ENCODE data around the gene ZNF385C. TPM values are rescaled to one million over a fixed set of nuclear protein-coding genes. Genes with fewer than 3 reads are reported as not detected.
A peak's percentile ranks its signal among the peaks of the same experiment; 100 is the strongest.

ZNF385C gene
- total and polyA plus RNA-seq, 2 donors (not counting 1 experiment from before 2014, with no cell fraction given) = 0.33 to 1.1 TPM

DNA sequence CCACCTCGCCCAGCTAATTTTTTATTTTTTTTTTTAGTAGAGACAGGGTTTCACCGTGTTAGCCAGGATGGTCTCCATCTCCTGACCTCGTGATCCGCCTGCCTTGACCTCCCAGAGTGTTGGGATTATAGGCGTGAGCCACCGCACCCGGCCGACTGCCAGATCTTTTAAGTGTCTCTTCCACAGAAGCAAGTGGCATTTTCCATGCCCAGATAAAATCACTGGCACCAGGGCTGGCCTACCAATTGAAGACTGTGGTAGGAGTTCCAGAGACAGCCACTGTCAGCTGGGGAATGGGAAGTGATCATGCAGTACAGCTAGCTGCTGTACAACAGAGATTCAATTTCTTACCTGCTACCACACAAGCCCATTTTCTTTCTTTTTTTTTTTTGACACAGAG, 113.8 kb downstream of the ZNF385C start:
- CTCF ChIA-PET = no interaction called here

DNA sequence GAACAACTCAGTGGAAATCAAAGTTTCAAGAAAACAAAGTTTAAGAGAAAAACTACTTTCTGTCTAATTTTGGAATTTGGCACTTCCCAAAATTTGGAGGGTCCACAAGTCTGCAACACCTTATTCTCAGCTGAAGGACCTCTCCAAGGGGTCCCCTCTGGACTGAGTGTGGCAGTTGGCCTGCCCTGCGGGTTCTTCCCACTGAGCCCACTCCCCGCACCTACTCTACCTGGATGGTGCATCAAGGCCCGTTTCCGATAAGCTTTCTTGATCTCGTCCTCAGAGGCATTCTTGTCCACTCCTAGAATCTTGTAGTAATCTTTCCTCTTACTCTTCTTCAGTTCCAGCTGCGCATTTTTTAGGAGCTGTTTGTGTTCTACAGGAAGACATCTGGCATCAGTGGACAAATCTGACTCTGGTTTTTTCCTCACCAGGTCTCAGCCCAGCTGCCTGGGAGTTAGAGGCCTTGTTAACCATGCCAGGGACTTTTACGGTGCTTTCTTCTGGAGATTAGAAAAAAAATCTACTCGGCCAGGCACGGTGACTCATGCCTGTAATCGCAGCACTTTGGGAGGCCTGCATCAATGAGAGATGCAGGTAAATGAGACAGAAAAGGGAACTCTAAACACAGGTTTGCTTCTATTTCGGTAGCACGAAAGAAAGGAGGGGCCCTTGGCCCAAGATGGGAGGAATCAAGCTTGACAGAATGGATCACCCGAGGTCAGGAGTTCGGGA, 116.1 kb downstream of the ZNF385C start:
- POLR2A ChIA-PET = interaction anchor here (1.3 kb wide), 1 partner anchor 15 kb away, joined by 7 read pairs; no protein-coding TSS in a partner anchor
- Histone ChIP-seq H3K9ac (ENCODE audit: low read length) (no peak overlapping the region), H3K4me1 (ENCODE audit: control insufficient read depth in 2 of 2, insufficient read depth in 2 of 2, low read length in 2 of 2) (peaks cover 0 to 15% of the 10 kb centered on the region in 2 donors), H3K79me2 (ENCODE audit: control insufficient read depth, insufficient read depth, low read length) (peaks cover 2% of the 10 kb centered on the region), H3K36me3 (replicated peaks in 1 of 2; ENCODE audit: control extremely low read depth in 1 of 2, control insufficient read depth in 1 of 2, extremely low read depth in 1 of 2, insufficient read depth in 2 of 2, low read length in 1 of 2) (peaks cover 0 to 70% of the 10 kb centered on the region in 2 experiments), H3K4me3 (ENCODE audit: control extremely low read depth in 1 of 5, extremely low read depth in 1 of 5, insufficient read depth in 1 of 5, low read depth in 2 of 5, low read length in 4 of 5) (no peak overlapping the region), H3K9me3 (ENCODE audit: control extremely low read depth in 1 of 3, control insufficient read depth in 2 of 3, insufficient read depth in 1 of 3, low read length in 2 of 3) (no peaks in the 10 kb centered on the region), H4K20me1 (ENCODE audit: control insufficient read depth, insufficient read depth, low read length, poor library complexity, severe bottlenecking) (no peaks in the 10 kb centered on the region), H2AFZ (ENCODE audit: insufficient read depth, low read depth, low read length, poor library complexity, severe bottlenecking) (no peak overlapping the region), H3K27me3 (replicated peaks in 1 of 4; ENCODE audit: control extremely low read depth in 1 of 4, control insufficient read depth in 3 of 4, insufficient read depth in 4 of 4, low read length in 3 of 4) (no peaks in the 10 kb centered on the region), H3K4me2 (replicated peaks; ENCODE audit: low read depth, low read length, poor library complexity, severe bottlenecking) (no peak overlapping the region), H3K27ac (ENCODE audit: low read length in 2 of 2) (no peak overlapping the region)
- H3K4me3 Mint-ChIP-seq = no peak overlapping the region
- WGBS (ENCODE audit: insufficient coverage) = 93% methylated on average over 13 of the region's 14 CpGs
- TF ChIP-seq, protein P1, sequence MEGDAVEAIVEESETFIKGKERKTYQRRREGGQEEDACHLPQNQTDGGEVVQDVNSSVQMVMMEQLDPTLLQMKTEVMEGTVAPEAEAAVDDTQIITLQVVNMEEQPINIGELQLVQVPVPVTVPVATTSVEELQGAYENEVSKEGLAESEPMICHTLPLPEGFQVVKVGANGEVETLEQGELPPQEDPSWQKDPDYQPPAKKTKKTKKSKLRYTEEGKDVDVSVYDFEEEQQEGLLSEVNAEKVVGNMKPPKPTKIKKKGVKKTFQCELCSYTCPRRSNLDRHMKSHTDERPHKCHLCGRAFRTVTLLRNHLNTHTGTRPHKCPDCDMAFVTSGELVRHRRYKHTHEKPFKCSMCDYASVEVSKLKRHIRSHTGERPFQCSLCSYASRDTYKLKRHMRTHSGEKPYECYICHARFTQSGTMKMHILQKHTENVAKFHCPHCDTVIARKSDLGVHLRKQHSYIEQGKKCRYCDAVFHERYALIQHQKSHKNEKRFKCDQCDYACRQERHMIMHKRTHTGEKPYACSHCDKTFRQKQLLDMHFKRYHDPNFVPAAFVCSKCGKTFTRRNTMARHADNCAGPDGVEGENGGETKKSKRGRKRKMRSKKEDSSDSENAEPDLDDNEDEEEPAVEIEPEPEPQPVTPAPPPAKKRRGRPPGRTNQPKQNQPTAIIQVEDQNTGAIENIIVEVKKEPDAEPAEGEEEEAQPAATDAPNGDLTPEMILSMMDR (IDR thresholded peaks at IDR 0.05) = no peak
- TF ChIP-seq EZH2 (IDR thresholded peaks at IDR 0.05; ENCODE audit: borderline replicate concordance, insufficient read depth, low read depth, low read length, poor library complexity, severe bottlenecking) = no peak
- peaks cover 9% of the 10 kb centered on the region for H3K4me1 Mint-ChIP-seq
- H3K27ac Mint-ChIP-seq = peak overlapping the region; percentile 53
- H3K27me3 Mint-ChIP-seq = no peaks in the 10 kb centered on the region
- CTCF ChIA-PET = interaction anchor here (0.9 to 1.4 kb wide), 3 partner anchors 9 to 35 kb away, joined by 3 to 5 read pairs (median 3); partner anchors contain the start of genes CNP and DNAJC7
- H3K9me3 Mint-ChIP-seq (ENCODE audit: insufficient read depth) = no peaks in the 10 kb centered on the region
- DNase-seq = no peak
- intact Hi-C loops (cut with micrococcal nuclease) = no loop called here
- ATAC-seq (ENCODE audit: low read depth) = no peak

More for the DNA sequence above, 113.8 kb downstream of the ZNF385C start:
- Histone ChIP-seq H4K20me1 (ENCODE audit: control insufficient read depth, insufficient read depth, low read length, poor library complexity, severe bottlenecking) (no peaks in the 10 kb centered on the region), H3K79me2 (ENCODE audit: control insufficient read depth, insufficient read depth, low read length) (no peaks in the 10 kb centered on the region), H2AFZ (ENCODE audit: insufficient read depth, low read depth, low read length, poor library complexity, severe bottlenecking) (no peak overlapping the region), H3K4me2 (replicated peaks; ENCODE audit: low read depth, low read length, poor library complexity, severe bottlenecking) (no peak overlapping the region), H3K4me3 (ENCODE audit: control extremely low read depth in 1 of 5, extremely low read depth in 1 of 5, insufficient read depth in 1 of 5, low read depth in 2 of 5, low read length in 4 of 5) (no peak overlapping the region), H3K9ac (ENCODE audit: low read length) (no peak overlapping the region), H3K36me3 (replicated peaks in 1 of 2; ENCODE audit: control extremely low read depth in 1 of 2, control insufficient read depth in 1 of 2, extremely low read depth in 1 of 2, insufficient read depth in 2 of 2, low read length in 1 of 2) (peaks cover 6 to 80% of the 10 kb centered on the region in 2 experiments), H3K4me1 (ENCODE audit: control insufficient read depth in 2 of 2, insufficient read depth in 2 of 2, low read length in 2 of 2) (peaks cover 0 to 15% of the 10 kb centered on the region in 2 donors), H3K9me3 (ENCODE audit: control extremely low read depth in 1 of 3, control insufficient read depth in 2 of 3, insufficient read depth in 1 of 3, low read length in 2 of 3) (no peaks in the 10 kb centered on the region), H3K27me3 (replicated peaks in 1 of 4; ENCODE audit: control extremely low read depth in 1 of 4, control insufficient read depth in 3 of 4, insufficient read depth in 4 of 4, low read length in 3 of 4) (no peaks in the 10 kb centered on the region), H3K27ac (ENCODE audit: low read length in 2 of 2) (no peak overlapping the region)
- H3K4me1 Mint-ChIP-seq = peaks cover 9% of the 10 kb centered on the region
- ATAC-seq (ENCODE audit: low read depth) = no peak
- H3K27me3 Mint-ChIP-seq = no peaks in the 10 kb centered on the region
- intact Hi-C loops (cut with micrococcal nuclease) = no loop called here
- no peak for DNase-seq
- no peak overlapping the region for H3K4me3 Mint-ChIP-seq
- WGBS (ENCODE audit: insufficient coverage) = 100% methylated on average over 7 of the region's 8 CpGs
- no peaks in the 10 kb centered on the region for H3K9me3 Mint-ChIP-seq (ENCODE audit: insufficient read depth)
- POLR2A ChIA-PET = interaction anchor here (0.7 to 1.5 kb wide), 4 partner anchors 12 to 119 kb away, joined by 3 to 8 read pairs (median 4); partner anchors contain the start of genes KLHL11 and NKIRAS2
- TF ChIP-seq, protein P1 (IDR thresholded peaks at IDR 0.05) = no peak
- TF ChIP-seq EZH2 (IDR thresholded peaks at IDR 0.05; ENCODE audit: borderline replicate concordance, insufficient read depth, low read depth, low read length, poor library complexity, severe bottlenecking) = no peak
- no peak overlapping the region for H3K27ac Mint-ChIP-seq

All from B cell (primary cell).